Transverse colon (tissue), 4 donors: ENCODE results near the gene ATXN7L3B.

Experiments used
- EP300 ChIP-seq: sonication (generic); formaldehyde crosslinking; IDR thresholded peaks from one replicate; pipeline ENCODE4 v1.6.1; 2017; ENCODE audit warnings: antibody characterized with exemption, low read depth
- POLR2A ChIP-seq: fragments of 450-650 bp; IDR thresholded peaks from one replicate; pipeline ENCODE4 v1.6.1; 2016; ENCODE audit warnings: antibody characterized with exemption, mild to moderate bottlenecking, moderate library complexity
- POLR2AphosphoS5 ChIP-seq, 3 donors: sonication (generic); formaldehyde crosslinking; IDR thresholded peaks; one replicate each; pipeline ENCODE4 v1.6.1; 2016; ENCODE audit warnings: antibody characterized with exemption in 3 of 3
- TF ChIP-seq, protein P1 (sequence below), 5 experiments: fragments of 200-600 bp in 3 of 5; fragments of 450-650 bp in 2 of 5; sonication (generic) in 3 of 5; IDR thresholded peaks; 1 replicate in 2 of 5; 2 replicates in 3 of 5; pipeline ENCODE4 v1.5.1; 2016 to 2017; ENCODE audit warnings: antibody characterized with exemption in 5 of 5, inconsistent platforms in 3 of 5, mild to moderate bottlenecking in 2 of 5, moderate library complexity in 1 of 5

- TF ChIP-seq POLR2A: no peak
- TF ChIP-seq POLR2AphosphoS5 (IDR thresholded peaks at IDR 0.05): no peak
- TF ChIP-seq, protein P1, sequence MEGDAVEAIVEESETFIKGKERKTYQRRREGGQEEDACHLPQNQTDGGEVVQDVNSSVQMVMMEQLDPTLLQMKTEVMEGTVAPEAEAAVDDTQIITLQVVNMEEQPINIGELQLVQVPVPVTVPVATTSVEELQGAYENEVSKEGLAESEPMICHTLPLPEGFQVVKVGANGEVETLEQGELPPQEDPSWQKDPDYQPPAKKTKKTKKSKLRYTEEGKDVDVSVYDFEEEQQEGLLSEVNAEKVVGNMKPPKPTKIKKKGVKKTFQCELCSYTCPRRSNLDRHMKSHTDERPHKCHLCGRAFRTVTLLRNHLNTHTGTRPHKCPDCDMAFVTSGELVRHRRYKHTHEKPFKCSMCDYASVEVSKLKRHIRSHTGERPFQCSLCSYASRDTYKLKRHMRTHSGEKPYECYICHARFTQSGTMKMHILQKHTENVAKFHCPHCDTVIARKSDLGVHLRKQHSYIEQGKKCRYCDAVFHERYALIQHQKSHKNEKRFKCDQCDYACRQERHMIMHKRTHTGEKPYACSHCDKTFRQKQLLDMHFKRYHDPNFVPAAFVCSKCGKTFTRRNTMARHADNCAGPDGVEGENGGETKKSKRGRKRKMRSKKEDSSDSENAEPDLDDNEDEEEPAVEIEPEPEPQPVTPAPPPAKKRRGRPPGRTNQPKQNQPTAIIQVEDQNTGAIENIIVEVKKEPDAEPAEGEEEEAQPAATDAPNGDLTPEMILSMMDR (IDR thresholded peaks at IDR 0.05): no peak
- no peak for TF ChIP-seq EP300
Observed at GRCh38 chr12:74509886-74510285, 27.7 kb upstream of the ATXN7L3B start.
